Activated CD8-positive, alpha-beta memory T cell treated with anti-CD3 and anti-CD28 coated beads for 48 hours (primary cell): ENCODE data around the gene PARD6G.

Experiments
- DNase-seq, 3 experiments: peaks; one replicate each; pipeline ENCODE4 v3.0.0-alpha.2; 2020; ENCODE audit warnings: low read depth in 2 of 3, low spot score in 2 of 3

The PARD6G gene

GRCh38 chr18:80119111-80119510 is 128.2 kb downstream of the PARD6G start:
- DNase-seq, result no peak

- DNase-seq, result no peak
Observed at GRCh38 chr18:80115035-80115434, 132.3 kb downstream of the PARD6G start.

- DNase-seq, result no peak
Observed at GRCh38 chr18:80112624-80113248, 134.6 kb downstream of the PARD6G start.

GRCh38 chr18:80109676-80110078 is 137.6 kb downstream of the PARD6G start:
- DNase-seq, result peak in 2 of 3 experiments; percentile 16 to 20

GRCh38 chr18:80108739-80109675 is 138.3 kb downstream of the PARD6G start, which contains the start of gene ADNP2:
Gene ADNP2, plus strand, starts transcription at chr18:80109262. Its CDS starts 8,281 bp downstream, at chr18:80117543.
- peak; percentile 56 to 75 (median 62) for DNase-seq

- no peak for DNase-seq
Observed at GRCh38 chr18:80108121-80108536, 139.2 kb downstream of the PARD6G start.

- no peak for DNase-seq
Observed at GRCh38 chr18:80107426-80107825, 139.9 kb downstream of the PARD6G start.
